H1 (cell line): Measurements from ENCODE around the gene PARP1. TPM values are rescaled to one million over a fixed set of nuclear protein-coding genes. Genes with fewer than 3 reads are reported as not detected.

ENCODE experiments used
- polyA plus RNA-seq, 7 experiments: library from polyadenylated mRNA; depleted of rRNA in 3 of 7; stranded (reverse) in 5 of 7; unstranded in 2 of 7; fragments of >200 nt in 5 of 7; fragments of 200-250 nt in 2 of 7; gene quantifications; 1 replicate in 5 of 7; 2 replicates in 1 of 7; 4 replicates in 1 of 7; pipeline versions ENCODE4 v1.2.1 to v1.2.3, GENCODE V29; 2011 to 2013; ENCODE audit warnings: missing spikeins in 2 of 7, mixed read lengths in 2 of 7
- total RNA-seq: library from RNA; stranded (reverse); fragmentation: NEBNext Ultra II Directional; extraction: Animal tissue kit (Norgen Biotek cat#: 25700); gene quantifications from 2 replicates; pipeline ENCODE4 v1.2.1, GENCODE V29; 2021
- TF ChIP-seq, protein P1 (sequence below), 3 experiments: IDR thresholded peaks; 1 replicate in 2 of 3; 2 replicates in 1 of 3; pipeline versions ENCODE4 v1.5.1 to v1.6.1; 2011; ENCODE audit warnings: low read length in 3 of 3, mild to moderate bottlenecking in 3 of 3, inconsistent platforms in 2 of 3, low read depth in 1 of 3, moderate library complexity in 1 of 3; ENCODE audit not compliant: insufficient read depth in 1 of 3; ENCODE audit errors: control extremely low read depth in 1 of 3

The PARP1 gene
- total and polyA plus RNA-seq, 2 of the 8 experiments (the other 6 are each of a cell fraction or from before 2014, with no cell fraction given), result 416 to 441 TPM

DNA sequence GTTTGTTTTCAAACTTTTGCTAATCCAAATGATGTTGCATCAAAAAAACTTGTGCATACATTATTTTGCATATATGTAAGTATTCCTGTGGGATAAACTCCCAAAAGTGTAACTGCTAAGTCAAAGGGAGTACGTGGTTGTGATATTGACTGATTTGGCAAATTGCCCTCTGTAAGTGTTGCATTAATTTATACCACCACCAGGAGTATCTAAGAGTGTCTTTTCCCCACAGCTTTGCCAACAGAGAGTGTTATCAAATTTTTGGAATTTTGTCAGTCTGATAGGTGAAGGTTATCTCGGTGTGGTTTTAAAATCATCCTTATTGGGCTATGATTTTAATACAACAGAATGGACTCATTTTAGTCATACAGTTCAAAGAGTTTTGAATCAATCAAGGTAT, 30.1 kb upstream of the PARP1 start (continued):
- TF ChIP-seq, protein P1, sequence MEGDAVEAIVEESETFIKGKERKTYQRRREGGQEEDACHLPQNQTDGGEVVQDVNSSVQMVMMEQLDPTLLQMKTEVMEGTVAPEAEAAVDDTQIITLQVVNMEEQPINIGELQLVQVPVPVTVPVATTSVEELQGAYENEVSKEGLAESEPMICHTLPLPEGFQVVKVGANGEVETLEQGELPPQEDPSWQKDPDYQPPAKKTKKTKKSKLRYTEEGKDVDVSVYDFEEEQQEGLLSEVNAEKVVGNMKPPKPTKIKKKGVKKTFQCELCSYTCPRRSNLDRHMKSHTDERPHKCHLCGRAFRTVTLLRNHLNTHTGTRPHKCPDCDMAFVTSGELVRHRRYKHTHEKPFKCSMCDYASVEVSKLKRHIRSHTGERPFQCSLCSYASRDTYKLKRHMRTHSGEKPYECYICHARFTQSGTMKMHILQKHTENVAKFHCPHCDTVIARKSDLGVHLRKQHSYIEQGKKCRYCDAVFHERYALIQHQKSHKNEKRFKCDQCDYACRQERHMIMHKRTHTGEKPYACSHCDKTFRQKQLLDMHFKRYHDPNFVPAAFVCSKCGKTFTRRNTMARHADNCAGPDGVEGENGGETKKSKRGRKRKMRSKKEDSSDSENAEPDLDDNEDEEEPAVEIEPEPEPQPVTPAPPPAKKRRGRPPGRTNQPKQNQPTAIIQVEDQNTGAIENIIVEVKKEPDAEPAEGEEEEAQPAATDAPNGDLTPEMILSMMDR (IDR thresholded peaks at IDR 0.05; ENCODE audit: control extremely low read depth in 1 of 3, insufficient read depth in 1 of 3, low read depth in 1 of 3, low read length in 3 of 3), result peak in 2 of 3 experiments; percentile 14 to 49; a peak in 1 of 4 replicates
